Tibial artery (tissue), 4 donors: ENCODE data around the gene RIMBP2.

Experiments used
- DNase-seq, 2 donors: peaks; one replicate each; pipeline ENCODE4 v3.0.0-alpha.2; 2019
- H3K27ac ChIP-seq, 2 donors: fragments of 200-600 bp; sonication (generic) in 1 of 2; 1 replicate in 1 of 2; 2 replicates in 1 of 2; pipeline ENCODE4 v1.5.1; 2018 to 2019; ENCODE audit warnings: mild to moderate bottlenecking in 1 of 2
- H3K27me3 ChIP-seq, 2 donors: fragments of 200-600 bp; sonication (generic) in 1 of 2; one replicate each; pipeline versions ENCODE4 v1.5.1 to v1.6.0; 2016 to 2019
- H3K36me3 ChIP-seq, 3 donors: fragments of 200-600 bp; sonication (generic) in 2 of 3; one replicate each; pipeline ENCODE4 v1.5.1; 2016 to 2019; ENCODE audit warnings: mild to moderate bottlenecking in 2 of 3
- H3K4me1 ChIP-seq, 4 donors: fragments of 200-600 bp; sonication (generic) in 2 of 4; 1 replicate in 3 of 4; 2 replicates in 1 of 4; pipeline ENCODE4 v1.5.1; 2016 to 2019
- H3K4me3 ChIP-seq, 2 donors: fragments of 200-600 bp; sonication (generic) in 1 of 2; 1 replicate in 1 of 2; 2 replicates in 1 of 2; pipeline ENCODE4 v1.5.1; 2018 to 2019; ENCODE audit warnings: mild to moderate bottlenecking in 2 of 2
- H3K9me3 ChIP-seq, 3 donors: fragments of 200-600 bp; sonication (generic) in 1 of 3; one replicate each; pipeline ENCODE4 v1.5.1; 2016 to 2019
- CTCF ChIP-seq, 2 experiments: fragments of 200-600 bp in 1 of 2; fragments of 450-650 bp in 1 of 2; IDR thresholded peaks; one replicate each; pipeline ENCODE4 v1.5.1; 2017 to 2019; ENCODE audit warnings: antibody characterized with exemption in 2 of 2, mild to moderate bottlenecking in 1 of 2, moderate library complexity in 1 of 2
- intact Hi-C: fragments of 100-400 bp; cut with DNase I; formaldehyde crosslinking; loops from one replicate; pipeline ENCODE4 v1.15.0; 2023; ENCODE audit warnings: low total_unique reads

RIMBP2 gene

GRCh38 chr12:130547480-130548155 lies 168.5 kb downstream of the RIMBP2 start:
- DNase-seq: no peak
- H3K36me3 ChIP-seq: no peaks in the 10 kb centered on the region
- H3K4me3 ChIP-seq: no peak overlapping the region
- no peaks in the 10 kb centered on the region for H3K4me1 ChIP-seq
- H3K27me3 ChIP-seq: no peaks in the 10 kb centered on the region
- no peak for TF ChIP-seq CTCF (IDR thresholded peaks at IDR 0.05)
- intact Hi-C loops: no loop called here
- H3K27ac ChIP-seq: no peak overlapping the region
- H3K9me3 ChIP-seq: peaks cover 0 to 5% (median 4%) of the 10 kb centered on the region in 3 donors

GRCh38 chr12:130546494-130546893 lies 169.6 kb downstream of the RIMBP2 start:
- no peaks in the 10 kb centered on the region for H3K36me3 ChIP-seq
- H3K9me3 ChIP-seq: peaks cover 0 to 5% (median 2%) of the 10 kb centered on the region in 3 donors
- no peak overlapping the region for H3K27ac ChIP-seq
- no peak for TF ChIP-seq CTCF (IDR thresholded peaks at IDR 0.05)
- H3K4me1 ChIP-seq: no peaks in the 10 kb centered on the region
- DNase-seq: no peak
- intact Hi-C loops: no loop called here
- H3K4me3 ChIP-seq: no peak overlapping the region
- H3K27me3 ChIP-seq: no peaks in the 10 kb centered on the region

GRCh38 chr12:130545475-130545874 lies 170.6 kb downstream of the RIMBP2 start:
- no peak for TF ChIP-seq CTCF (IDR thresholded peaks at IDR 0.05)
- intact Hi-C loops: no loop called here
- no peaks in the 10 kb centered on the region for H3K27me3 ChIP-seq
- no peaks in the 10 kb centered on the region for H3K9me3 ChIP-seq
- no peaks in the 10 kb centered on the region for H3K36me3 ChIP-seq
- no peak overlapping the region for H3K27ac ChIP-seq
- DNase-seq: no peak
- H3K4me1 ChIP-seq: no peaks in the 10 kb centered on the region
- H3K4me3 ChIP-seq: no peak overlapping the region

- TF ChIP-seq CTCF (IDR thresholded peaks at IDR 0.05): no peak
- no peak for DNase-seq
- Histone ChIP-seq H3K27me3 (no peaks in the 10 kb centered on the region), H3K27ac (no peak overlapping the region), H3K36me3 (no peaks in the 10 kb centered on the region), H3K4me3 (no peak overlapping the region), H3K9me3 (no peaks in the 10 kb centered on the region), H3K4me1 (no peaks in the 10 kb centered on the region)
- intact Hi-C loops: no loop called here
These were observed 175.7 kb downstream of the RIMBP2 start for GRCh38 chr12:130540376-130540775.

- Histone ChIP-seq H3K4me1 (no peaks in the 10 kb centered on the region), H3K27me3 (no peaks in the 10 kb centered on the region), H3K27ac (no peak overlapping the region), H3K9me3 (no peaks in the 10 kb centered on the region), H3K4me3 (no peak overlapping the region), H3K36me3 (no peaks in the 10 kb centered on the region)
- DNase-seq: no peak
- intact Hi-C loops: no loop called here
- TF ChIP-seq CTCF (IDR thresholded peaks at IDR 0.05): no peak
These were observed 177.6 kb downstream of the RIMBP2 start for GRCh38 chr12:130538343-130539095.
